ENCODE results near the gene CXCR4. TPM values are rescaled to one million over a fixed set of nuclear protein-coding genes. Genes with fewer than 3 reads are reported as not detected.

The CXCR4 gene
- 1,000 to 10,000 TPM; 1,661 to 1,739 TPM for total RNA-seq
- 488 TPM for polyA plus RNA-seq (2013, experiment 1 of 2)
- polyA plus RNA-seq (2013, experiment 2 of 2) = 584 TPM
- 12.3 to 3,210 (median 649) reads per million in 172 experiments for total RNA-seq

- intact Hi-C loops (cut with DNase I, micrococcal nuclease) = loop anchor here (1.0 to 5.0 kb wide), 11 partner anchors 15 to 261 kb away; partner anchors contain the start of gene DARS1 (in 1 of the 2)
- TF ChIP-seq, protein P1, sequence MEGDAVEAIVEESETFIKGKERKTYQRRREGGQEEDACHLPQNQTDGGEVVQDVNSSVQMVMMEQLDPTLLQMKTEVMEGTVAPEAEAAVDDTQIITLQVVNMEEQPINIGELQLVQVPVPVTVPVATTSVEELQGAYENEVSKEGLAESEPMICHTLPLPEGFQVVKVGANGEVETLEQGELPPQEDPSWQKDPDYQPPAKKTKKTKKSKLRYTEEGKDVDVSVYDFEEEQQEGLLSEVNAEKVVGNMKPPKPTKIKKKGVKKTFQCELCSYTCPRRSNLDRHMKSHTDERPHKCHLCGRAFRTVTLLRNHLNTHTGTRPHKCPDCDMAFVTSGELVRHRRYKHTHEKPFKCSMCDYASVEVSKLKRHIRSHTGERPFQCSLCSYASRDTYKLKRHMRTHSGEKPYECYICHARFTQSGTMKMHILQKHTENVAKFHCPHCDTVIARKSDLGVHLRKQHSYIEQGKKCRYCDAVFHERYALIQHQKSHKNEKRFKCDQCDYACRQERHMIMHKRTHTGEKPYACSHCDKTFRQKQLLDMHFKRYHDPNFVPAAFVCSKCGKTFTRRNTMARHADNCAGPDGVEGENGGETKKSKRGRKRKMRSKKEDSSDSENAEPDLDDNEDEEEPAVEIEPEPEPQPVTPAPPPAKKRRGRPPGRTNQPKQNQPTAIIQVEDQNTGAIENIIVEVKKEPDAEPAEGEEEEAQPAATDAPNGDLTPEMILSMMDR (IDR thresholded peaks at IDR 0.05) = no peak
- Histone ChIP-seq H3K36me3 (ENCODE audit: insufficient read depth, low read length) (peaks cover 28% of the 10 kb centered on the region), H3K27ac (ENCODE audit: low read depth in 1 of 2, low read length in 2 of 2) (peak within 1 kb of the TSS; percentile 85 to 96), H3K27me3 (ENCODE audit: control insufficient read depth in 1 of 2, insufficient read depth in 2 of 2, low read length in 2 of 2) (no peaks in the 10 kb centered on the region), H3K4me1 (ENCODE audit: insufficient read depth, low read length) (peaks cover 28% of the 10 kb centered on the region), H3K9me3 (ENCODE audit: control insufficient read depth in 1 of 2, insufficient read depth in 1 of 2, low read length in 2 of 2) (no peaks in the 10 kb centered on the region), H3K4me3 (ENCODE audit: low read length) (peak within 1 kb of the TSS; percentile 87)
- Mint-ChIP-seq H3K4me1 (ENCODE audit: low read depth) (peaks cover 72% of the 10 kb centered on the region), H3K9me3 (peaks cover 3% of the 10 kb centered on the region), H3K27me3 (peaks cover 28% of the 10 kb centered on the region), H3K36me3 (ENCODE audit: low read depth) (peaks cover 60% of the 10 kb centered on the region), H3K4me3 (peak within 1 kb of the TSS; percentile 99), H3K27ac (peak within 1 kb of the TSS; percentile 97)
- ChIA-PET CTCF (interaction anchor here (1.1 to 2.8 kb wide), 6 partner anchors 11 to 19 kb away, joined by 3 to 18 read pairs (median 6); no protein-coding TSS in a partner anchor), POLR2A (interaction anchor here (0.7 to 15.1 kb wide), 20 partner anchors 14 to 264 kb away, joined by 3 to 488 read pairs (median 4); partner anchors contain the start of gene DARS1)
- peak; percentile 89 to 98 (median 94) for DNase-seq
- ATAC-seq (ENCODE audit: poor library complexity) = peak; percentile 29
Measured at GRCh38 chr2:136117909-136118818, at the start of gene CXCR4. TSS of gene CXCR4 (minus strand) at chr2:136118149. CDS start at chr2:136118060, 89 bp downstream.

GRCh38 chr2:136164280-136164776 lies 46.4 kb upstream of the CXCR4 start:
- Histone ChIP-seq H3K9me3 (ENCODE audit: control insufficient read depth in 1 of 2, insufficient read depth in 1 of 2, low read length in 2 of 2) (no peaks in the 10 kb centered on the region), H3K36me3 (ENCODE audit: insufficient read depth, low read length) (no peaks in the 10 kb centered on the region), H3K4me3 (ENCODE audit: low read length) (no peak overlapping the region), H3K27me3 (ENCODE audit: control insufficient read depth in 1 of 2, insufficient read depth in 2 of 2, low read length in 2 of 2) (no peaks in the 10 kb centered on the region), H3K27ac (ENCODE audit: low read depth in 1 of 2, low read length in 2 of 2) (no peak overlapping the region), H3K4me1 (ENCODE audit: insufficient read depth, low read length) (peaks cover 12% of the 10 kb centered on the region)
- ATAC-seq (ENCODE audit: poor library complexity) (no peak), DNase-seq (no peak)
- ChIA-PET POLR2A (no interaction called here), CTCF (interaction anchor here (0.9 kb wide), 1 partner anchor 12 kb away, joined by 4 read pairs; no protein-coding TSS in a partner anchor)
- no peak overlapping the region for H3K27ac Mint-ChIP-seq
- no peaks in the 10 kb centered on the region for H3K9me3 Mint-ChIP-seq
- H3K27me3 Mint-ChIP-seq = no peaks in the 10 kb centered on the region
- H3K4me3 Mint-ChIP-seq = no peak overlapping the region
- TF ChIP-seq, protein P1 (IDR thresholded peaks at IDR 0.05) = no peak
- H3K36me3 Mint-ChIP-seq (ENCODE audit: low read depth) = no peaks in the 10 kb centered on the region
- peaks cover 27% of the 10 kb centered on the region for H3K4me1 Mint-ChIP-seq (ENCODE audit: low read depth)
- intact Hi-C loops (cut with DNase I, micrococcal nuclease) = no loop called here

DNA sequence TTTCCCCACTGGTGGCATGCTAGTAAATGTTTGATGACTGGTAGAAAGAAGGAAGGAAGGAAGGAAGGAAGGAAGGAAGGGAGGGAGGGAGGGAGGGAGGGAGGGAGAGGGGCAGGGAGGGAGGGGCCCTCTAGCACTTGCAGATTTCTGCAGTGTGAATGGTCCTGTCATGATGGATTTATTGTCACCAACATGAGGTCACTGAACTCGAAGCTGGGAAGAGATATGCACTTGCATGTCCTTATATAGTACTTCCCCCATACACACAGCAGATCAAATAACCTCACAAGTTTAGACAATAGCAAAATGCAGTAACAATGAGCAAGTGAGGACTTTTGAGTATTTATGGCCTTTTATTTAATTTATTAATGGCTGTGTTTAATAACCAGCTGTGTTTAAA lies 44.5 kb upstream of the CXCR4 start:
- DNase-seq (no peak), ATAC-seq (ENCODE audit: poor library complexity) (peak; percentile 62)
- H3K4me3 Mint-ChIP-seq = no peak overlapping the region
- no peak overlapping the region for H3K27ac Mint-ChIP-seq
- ChIA-PET CTCF (no interaction called here), POLR2A (no interaction called here)
- H3K27me3 Mint-ChIP-seq = no peaks in the 10 kb centered on the region
- Histone ChIP-seq H3K4me3 (ENCODE audit: low read length) (no peak overlapping the region), H3K27ac (ENCODE audit: low read depth in 1 of 2, low read length in 2 of 2) (no peak overlapping the region), H3K36me3 (ENCODE audit: insufficient read depth, low read length) (no peaks in the 10 kb centered on the region), H3K9me3 (ENCODE audit: control insufficient read depth in 1 of 2, insufficient read depth in 1 of 2, low read length in 2 of 2) (no peaks in the 10 kb centered on the region), H3K4me1 (ENCODE audit: insufficient read depth, low read length) (peaks cover 12% of the 10 kb centered on the region), H3K27me3 (ENCODE audit: control insufficient read depth in 1 of 2, insufficient read depth in 2 of 2, low read length in 2 of 2) (no peaks in the 10 kb centered on the region)
- no peaks in the 10 kb centered on the region for H3K9me3 Mint-ChIP-seq
- no peaks in the 10 kb centered on the region for H3K36me3 Mint-ChIP-seq (ENCODE audit: low read depth)
- intact Hi-C loops (cut with DNase I, micrococcal nuclease) = no loop called here
- TF ChIP-seq, protein P1 (IDR thresholded peaks at IDR 0.05) = no peak
- H3K4me1 Mint-ChIP-seq (ENCODE audit: low read depth) = peaks cover 27% of the 10 kb centered on the region
